ENCODE results near the gene RBSN.
"Not testable (repeated sequence)": the region's sequence is repeated elsewhere in the genome, so short reads cannot be mapped to it uniquely, and the experiment has no call there.

Gene RBSN

DNA sequence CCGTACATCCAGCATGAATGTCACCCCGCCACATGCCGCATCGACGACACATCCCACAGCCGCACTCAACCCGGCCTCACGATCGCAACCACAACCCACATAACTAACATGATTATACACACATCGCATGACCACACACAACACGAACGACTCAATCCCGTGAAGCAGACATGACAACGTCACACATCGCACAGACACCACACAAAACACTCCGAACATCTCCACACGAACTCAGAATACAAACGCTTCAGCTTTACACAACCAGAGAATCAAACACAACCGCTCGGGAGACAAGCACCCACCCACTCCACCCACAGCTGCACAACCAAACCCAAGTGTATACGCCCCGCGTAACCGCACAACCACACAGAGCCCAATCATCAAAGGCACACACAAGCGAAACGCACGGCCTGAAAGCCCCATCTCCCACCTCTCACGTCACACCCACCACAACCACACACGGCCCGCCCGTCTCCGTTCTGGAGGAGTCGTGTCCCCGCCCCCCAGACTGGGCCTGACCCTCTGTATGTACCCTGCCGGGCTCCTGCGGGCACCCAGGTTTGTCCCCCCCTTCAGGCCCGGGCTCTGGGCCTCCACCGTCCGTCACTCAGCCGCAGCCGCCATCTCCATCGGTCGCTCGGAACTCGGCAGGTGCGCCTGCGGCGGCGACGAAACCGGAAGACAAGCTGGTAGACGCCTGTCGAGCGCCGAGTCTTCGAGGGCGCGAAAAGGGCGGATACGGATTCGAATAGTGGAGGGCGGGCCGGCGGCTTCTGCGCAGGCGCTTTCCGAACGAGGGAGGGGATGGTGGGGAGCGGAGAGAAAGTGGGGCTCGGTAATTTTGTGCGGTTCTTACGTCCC lies at the start of gene RBSN:
RBSN (minus strand) TSS at position 646 of the 861 bp plus-strand sequence. CDS start 3,028 bp downstream, outside the sequence.
- peak; percentile 95 for DNase-seq (ENCODE audit: low spot score)

DNA sequence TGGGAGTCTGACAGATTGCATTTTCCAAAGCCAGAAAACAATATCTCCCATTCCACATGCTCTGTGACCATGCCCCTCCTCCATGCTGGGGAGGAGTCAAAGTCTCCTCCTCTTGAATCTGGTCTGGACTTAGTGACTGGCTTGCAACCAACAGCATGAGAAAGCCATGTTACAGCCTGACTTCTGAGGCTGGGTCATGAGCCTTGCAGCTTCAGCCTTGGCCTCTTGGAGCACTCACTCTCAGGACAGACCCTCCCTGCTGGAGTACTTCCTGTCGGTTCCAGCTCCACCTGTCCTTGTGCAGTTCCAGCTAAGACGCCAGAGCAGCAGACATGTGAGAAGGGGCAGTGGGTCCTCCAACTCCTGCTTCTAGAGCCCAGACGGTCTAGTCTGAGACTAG lies 49.7 kb upstream of the RBSN start:
- no peak for DNase-seq (ENCODE audit: low spot score)

DNA sequence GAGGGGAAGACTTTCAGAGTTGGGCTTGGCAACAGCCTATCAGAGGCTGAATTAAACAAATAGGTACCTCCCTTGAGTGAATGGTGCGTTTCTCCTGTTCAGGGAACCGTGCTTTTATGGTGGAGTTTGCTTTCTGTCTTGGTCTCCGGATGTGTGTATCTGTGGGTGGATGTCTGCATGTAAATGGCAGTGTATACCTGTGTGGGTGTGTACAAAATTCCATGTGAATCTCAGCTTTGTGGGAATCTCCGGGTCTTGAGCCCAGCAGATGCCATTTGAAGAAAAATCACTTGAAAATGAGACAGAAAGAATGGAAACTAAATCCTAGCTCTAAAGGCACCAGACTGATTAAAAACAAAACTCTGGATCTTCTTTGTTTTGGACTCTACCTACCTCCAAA lies 37.9 kb upstream of the RBSN start:
- DNase-seq (ENCODE audit: low spot score): not testable (repeated sequence)

DNA sequence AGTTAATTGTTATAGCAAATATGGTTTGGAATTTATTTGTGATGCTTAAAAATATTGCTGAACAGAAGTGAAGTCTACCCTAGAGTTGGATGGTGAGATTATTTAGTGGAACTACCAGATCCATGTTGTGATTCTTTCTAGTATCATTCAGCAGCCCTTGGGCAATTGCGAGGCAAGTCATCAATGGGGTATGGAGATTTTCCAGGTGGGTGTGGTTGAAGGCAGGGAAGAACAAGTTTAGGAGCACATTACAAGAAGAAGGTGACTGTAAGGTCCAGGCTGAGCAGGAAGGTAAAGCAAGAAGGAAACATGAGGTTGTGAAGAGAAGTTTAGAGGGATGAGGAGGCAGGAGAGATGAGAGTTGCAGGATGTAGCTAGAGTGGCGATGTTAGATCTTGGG lies 36.0 kb upstream of the RBSN start:
- DNase-seq (ENCODE audit: low spot score): not testable (repeated sequence)

DNA sequence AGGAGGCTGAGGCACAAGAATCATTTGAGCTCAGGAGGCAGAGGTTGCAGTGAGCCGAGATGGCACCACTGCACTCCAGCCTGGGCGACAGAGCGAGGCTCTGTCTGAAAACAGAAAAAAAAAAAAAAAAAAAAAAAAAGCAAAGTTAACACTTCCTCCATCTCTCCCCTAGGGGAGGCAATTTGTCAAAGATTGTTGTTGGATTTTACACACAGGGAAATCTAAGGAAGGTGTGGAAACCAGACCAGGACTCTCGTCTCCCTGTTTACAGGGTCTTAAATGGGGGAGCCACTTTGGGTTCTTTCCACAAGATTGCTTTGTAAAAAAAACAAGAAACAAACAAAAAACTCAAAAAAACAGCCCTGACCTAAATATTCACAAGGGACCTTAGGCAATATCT lies 29.5 kb upstream of the RBSN start:
- not testable (repeated sequence) for DNase-seq (ENCODE audit: low spot score)

DNA sequence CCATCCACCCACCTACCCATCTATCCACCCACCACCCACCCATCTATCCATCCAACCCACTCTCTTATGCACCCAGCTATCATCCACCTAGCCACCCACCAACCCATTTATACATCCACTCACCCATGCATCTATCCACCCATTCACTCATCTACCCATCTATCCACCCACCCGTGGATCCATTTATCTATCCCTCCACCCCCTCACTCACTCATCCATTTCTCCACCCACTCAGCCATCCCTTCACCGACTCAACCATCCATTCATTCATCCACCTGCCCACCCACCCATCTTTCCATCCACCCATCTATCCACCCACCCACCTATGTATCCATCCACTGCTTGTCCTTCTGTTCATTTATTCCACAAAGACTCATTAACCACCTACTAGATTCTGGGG lies 28.0 kb upstream of the RBSN start:
- not testable (repeated sequence) for DNase-seq (ENCODE audit: low spot score)

DNA sequence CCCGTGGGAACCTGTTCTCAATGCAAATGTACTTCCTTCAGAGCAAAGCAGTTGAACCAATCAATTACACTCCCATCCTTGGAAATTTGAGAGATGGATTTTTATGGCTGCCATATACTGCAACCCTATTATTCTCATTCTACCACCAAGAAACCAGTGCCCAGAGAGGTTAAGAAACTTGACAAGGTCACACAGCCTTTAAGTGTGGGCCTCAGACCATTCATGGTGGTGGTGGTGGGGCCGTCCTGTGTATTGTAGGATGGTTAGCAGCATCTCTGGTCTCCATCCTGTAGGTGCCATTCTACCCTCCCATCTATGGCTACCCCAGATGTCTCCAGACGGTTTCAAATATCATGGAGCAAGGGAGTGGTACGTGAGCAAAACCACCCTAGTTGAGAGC lies 23.4 kb upstream of the RBSN start:
- no peak for DNase-seq (ENCODE audit: low spot score)

DNA sequence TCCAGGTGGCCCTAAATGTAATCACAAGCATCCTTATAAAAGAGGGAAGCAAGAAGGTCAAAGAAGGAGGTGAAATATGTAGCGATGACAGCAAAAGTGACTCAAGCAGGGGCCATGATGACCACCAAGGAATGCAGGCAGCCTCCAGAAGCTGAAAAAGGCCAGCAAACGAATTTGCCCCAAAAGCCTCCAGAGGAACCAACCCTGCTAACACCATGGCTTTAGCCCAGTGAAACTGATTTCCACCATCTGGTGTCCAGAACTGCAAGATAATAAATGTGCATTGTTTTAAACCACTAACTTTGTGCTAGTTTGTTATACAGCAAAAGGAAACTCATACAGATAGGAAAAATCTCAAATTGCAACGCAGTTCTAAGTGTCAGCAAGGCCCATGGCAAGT lies 23.0 kb upstream of the RBSN start:
- DNase-seq (ENCODE audit: low spot score): no peak

DNA sequence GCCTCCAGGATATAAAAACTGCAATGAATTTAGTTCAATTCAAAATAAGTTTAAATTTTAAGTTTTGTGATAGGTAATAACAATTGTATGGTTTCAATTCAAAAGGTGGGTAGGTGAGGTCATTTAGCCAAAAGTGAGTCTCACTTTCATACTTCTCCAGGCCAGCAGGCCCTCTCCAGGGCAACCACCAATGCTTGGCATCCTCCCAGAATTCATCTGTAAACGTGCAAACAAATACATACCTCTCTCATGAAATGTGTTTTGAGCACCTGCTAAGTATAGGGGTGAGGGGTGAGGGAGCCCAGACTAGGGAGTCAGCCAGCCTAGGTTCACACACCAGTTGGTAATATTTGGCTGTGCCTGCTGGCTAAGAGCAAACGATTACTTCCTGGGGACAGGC lies 22.0 kb upstream of the RBSN start:
- DNase-seq (ENCODE audit: low spot score): no peak

DNA sequence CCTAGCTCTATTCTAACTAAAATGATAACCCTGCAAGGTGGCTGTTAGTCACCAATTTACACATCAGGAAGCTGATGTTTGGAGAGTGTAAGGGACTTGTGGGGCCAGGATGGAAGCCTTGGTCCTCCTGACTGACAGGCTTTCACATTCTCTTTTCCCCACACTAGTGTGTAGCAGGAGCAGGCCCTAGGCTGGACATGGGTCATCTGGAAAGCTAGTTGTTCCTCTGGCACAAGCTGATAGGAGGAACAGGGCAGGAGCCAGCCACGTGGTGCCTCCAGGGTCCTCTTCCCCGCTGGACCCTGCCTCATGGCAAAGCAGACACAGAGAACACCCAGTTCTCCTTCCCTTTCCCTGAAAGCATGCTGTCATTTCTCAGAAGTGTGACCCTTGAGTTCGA lies 18.1 kb upstream of the RBSN start:
- DNase-seq (ENCODE audit: low spot score): no peak

DNA sequence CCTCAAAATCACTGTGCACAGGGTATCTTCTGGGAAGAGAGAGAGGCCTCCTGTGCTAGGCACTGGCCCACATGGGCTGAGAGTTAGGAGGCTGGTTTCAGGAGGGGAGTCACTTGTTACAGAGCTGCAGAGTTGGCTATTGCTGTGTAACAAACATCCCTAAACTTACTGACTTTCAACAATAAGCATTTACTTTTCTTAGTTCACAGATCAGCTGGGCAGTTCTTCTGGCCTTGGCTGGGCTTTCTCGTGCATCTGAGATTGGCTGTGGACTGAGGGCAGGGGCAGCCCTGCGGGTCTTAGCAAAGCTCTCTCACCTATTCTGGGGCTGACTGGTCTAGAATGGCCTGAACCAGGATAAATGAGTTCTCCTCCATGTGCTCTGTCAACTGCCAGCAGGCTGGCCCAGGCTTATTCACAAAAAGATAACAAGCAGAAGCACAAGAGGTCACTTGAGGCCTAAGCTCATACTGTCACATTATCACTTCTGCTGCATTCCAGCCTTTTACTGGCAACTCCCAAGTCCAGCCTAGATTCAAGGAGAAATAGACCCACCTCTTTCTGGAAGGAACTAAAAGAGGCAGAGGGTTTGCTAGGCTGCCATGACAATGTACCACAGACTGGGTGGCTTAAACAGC lies 17.2 kb upstream of the RBSN start:
- no peak for DNase-seq (ENCODE audit: low spot score)

DNA sequence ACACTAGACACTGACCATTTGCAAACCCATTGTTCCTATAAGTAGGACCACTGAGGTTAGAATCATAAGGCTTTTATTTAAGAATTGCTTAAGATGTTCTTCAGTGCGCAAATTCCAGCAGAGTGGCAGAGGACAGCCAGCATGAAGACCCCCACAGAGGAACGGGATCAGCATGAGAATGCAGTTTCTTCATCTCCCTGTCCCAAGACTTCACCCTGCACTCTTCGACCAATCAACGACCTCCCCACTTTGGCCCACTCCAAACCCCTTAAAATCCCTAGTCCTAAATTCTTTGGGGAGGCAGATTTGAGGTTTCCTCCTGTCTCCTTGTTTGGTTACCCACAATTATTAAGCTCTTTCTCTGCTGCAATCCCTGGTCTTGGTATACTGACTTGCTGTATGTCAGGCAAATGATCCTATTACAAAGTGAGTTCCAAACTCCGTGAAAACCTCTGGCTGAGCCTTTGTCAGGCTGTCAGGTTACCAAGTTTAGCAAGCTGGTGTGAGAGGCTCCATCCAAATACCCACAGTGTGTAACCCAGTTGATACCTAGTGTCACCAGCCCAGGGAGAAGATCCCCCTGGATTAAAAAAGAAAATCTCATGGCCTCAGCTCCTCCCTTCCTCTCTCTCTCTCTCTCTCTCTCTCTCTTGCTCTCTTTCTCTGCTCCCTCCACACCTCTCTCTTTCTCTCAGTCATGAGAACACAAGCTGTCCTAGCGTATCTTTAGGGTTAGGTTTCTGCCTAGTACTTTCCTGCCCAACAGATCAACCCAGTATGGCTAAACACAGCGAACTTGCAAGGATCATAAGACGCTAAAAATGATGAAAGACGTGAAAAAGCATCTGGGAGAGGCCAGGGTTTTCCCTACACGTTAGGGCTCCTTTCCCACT lies 15.8 kb upstream of the RBSN start:
- no peak for DNase-seq (ENCODE audit: low spot score)

DNA sequence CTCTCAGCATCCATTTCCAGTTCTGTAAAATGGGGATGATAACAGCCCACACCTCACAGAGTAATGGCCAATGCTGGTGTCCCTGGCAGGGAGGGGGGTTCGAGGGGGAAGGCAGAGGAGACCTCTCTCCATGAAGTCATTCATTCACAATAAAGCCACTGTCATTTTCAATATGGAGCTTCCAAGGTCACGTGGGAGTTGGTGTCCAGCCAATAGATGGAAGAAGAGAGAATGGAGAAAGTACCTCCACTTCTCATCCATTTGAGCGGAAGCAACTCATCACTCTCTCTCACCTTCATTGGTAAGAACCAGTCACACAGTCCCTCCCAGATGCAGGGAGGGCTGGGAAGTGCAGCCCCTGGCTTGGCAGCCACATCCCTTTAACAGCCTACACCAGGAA lies 14.9 kb upstream of the RBSN start:
- DNase-seq (ENCODE audit: low spot score): no peak

DNA sequence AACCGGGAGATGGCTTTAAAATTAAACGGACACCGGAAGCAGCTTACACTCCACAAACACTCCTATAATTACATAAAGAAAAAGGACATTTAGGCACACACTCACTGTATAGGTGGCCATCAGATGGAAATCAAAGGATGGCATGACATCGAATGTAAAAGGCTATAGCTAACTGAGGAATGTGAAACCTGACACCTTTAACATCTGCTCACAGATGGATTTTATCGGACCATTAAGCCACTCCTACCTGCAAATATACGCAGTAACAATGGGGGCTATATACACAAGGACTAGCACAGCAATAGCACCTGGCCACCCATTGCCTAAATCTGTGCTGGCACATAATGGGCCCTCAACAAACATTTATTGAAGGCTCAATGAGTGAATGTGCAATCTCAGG lies 14.5 kb upstream of the RBSN start:
- no peak for DNase-seq (ENCODE audit: low spot score)

DNA sequence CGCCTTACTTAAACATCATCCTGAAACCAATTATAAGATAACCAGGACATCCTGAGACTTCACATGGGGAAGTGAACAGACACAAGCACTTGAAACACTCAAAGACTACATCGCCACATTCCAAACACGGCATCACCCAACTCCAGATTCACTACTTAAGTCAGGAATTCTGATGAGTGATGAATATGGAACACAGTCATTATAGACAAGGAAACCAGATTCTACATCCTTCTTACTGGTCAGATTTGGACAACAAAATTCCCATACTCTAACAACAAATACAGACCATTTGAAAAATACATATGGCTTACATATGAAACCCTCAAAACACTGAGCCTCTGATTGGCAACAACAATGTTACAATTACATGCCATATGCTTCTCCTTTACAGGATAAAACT lies 13.1 kb upstream of the RBSN start:
- no peak for DNase-seq (ENCODE audit: low spot score)

DNA sequence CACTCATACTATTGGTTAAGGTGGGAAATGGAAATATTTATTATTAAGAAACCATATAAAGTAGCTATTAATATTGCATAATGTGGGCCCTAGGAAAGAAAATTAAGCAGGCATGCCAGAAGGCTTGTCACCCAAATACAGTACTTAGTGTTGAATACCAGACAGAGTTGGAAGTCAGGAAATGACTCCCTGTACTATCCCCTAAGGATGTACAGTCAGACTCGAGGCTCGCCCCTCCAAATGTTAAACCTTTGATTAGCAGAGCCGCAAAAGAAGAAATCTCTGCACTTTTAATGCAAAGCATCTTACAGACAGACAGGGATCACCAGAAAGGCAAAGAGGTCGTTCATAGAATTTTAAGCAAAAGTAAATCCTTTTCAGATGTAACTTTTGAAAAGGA lies 11.3 kb upstream of the RBSN start:
- DNase-seq (ENCODE audit: low spot score): no peak

DNA sequence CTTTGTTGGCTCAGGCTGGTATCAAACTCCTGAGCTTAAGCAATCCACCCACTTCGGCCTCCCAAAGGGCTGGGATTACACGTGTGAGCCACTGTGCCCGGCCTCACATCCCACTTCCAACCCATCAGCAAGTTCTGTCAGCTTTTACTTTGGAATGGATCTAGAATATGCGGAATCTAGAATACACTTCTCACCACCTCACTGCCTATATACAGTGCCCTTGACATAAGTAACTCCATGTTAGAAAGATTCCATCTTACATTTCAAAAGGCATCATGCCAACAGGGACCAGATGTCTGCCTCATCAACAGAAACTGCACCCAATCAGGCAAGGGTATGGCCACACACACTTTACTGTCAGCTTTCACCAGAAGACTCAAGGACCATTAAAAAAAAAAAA lies 9.9 kb upstream of the RBSN start:
- DNase-seq (ENCODE audit: low spot score): no peak

DNA sequence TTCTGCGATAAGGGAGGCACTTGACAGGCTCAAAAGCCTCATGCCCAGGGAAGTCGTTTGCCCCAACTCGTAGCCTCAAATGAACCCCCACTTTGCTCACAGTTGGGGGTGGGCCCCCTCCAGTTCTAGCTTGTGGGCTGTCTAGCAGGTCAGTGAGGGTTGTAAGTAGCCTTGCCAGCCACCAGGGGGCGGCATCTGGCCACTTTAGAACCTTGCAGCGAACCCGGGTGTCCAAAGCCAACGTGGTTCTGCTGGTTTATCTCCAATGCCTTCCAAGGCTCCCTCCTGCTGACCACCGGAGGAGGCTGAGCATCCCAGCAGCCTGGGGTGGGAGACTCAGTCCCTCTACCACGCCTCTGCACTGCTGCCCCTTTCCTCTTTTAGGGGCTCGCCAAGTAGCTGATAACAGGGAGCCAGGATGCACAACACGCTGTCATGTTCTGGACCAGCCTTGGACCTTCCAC lies 9.2 kb upstream of the RBSN start:
- peak; percentile 73 for DNase-seq (ENCODE audit: low spot score)

DNA sequence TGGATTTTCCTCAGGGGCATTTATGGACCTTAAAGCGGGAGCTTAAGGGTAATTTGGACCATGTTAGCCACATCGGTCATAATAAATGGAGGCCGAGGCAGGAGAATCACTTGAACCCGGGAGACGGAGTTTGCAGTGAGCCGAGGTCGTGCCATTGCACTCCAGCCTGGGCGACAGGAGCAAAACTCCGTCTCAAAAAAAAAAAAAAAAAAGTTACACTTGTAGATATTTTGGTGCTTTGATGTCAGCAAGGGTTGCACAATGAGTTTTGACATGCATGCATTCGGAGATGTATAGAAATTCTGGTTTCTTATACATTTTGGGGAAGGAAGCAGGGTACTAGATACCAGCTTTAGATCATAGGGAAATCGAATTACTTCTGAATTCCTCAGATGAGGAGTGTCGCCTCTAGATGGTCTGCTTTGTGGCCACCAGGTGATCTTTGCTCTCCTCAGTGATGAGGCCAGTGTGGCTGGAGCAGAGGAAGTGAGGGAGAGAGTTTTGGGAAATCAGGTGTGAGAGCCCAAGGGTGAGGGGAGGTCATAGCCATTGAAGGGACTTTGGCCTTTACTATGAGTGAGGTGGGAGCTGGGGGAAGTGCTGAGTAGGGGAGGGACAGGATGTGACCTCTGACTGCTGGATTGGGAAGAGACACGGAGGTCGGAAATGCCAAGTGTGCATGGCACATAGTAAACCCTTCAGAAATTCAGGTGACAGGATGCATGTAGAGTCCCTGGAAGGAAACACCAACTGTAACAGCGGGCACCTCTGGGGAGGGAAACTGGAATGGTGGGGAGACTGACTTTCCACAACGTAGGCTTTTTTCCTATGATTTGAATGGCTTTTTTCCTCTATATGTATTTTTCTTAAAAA lies 8.4 kb upstream of the RBSN start:
- no peak for DNase-seq (ENCODE audit: low spot score)

DNA sequence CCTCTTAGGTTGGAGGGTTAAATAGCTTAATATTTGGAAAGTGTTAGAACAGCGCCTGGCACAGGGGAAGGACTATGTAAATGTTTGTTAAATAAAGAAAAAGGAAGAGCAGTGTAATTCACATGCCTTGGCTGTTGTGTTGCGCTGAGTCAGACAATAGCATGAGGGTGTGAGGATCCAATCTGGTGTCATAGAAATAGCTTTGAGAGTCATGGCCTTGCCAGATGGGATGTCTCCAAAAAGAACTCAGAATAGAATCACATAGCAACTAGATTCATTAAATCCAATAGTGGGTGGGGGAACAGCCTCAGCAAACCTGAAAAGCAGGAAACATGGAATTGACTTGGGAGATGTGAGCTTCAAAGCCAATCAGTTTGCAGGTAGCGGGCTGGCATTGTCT lies 3.9 kb upstream of the RBSN start:
- no peak for DNase-seq (ENCODE audit: low spot score)

DNA sequence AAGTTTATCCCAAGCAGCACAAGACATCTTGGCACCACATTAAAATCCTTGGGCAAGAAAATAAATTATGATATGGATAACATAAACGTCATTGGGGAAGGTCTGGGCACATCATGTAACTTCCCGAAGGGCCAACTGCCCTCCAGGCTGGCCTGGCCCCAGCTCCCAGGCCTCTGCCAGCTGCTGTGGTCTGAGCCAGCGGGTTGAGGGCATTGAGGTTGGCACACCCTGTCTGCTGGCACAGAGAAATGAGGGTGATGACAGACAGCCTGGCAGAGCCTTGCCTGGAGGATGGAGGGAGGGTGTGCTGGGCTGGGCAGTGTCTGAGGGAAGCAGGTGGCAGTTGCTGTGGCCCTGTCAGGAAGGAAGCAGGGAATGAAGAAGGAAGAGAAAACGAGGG lies 3.3 kb upstream of the RBSN start:
- DNase-seq (ENCODE audit: low spot score): no peak

Measured in CD4-positive, alpha-beta T cell treated with Interleukin-2 at 100 ng/mL for 4 hours (primary cell).